HEK293 (cell line): ENCODE measurements around the gene SIL1.

Experiments used
- CTCF ChIA-PET: fragments of 350-600 bp; formaldehyde crosslinking; extraction: SDS; loops from one replicate; lab custom pipeline; 2021; ENCODE audit warnings: antibody characterized with exemption; lab: Yijun Ruan, JAX
- POLR2A ChIA-PET: fragments of 300-600 bp; formaldehyde crosslinking; extraction: SDS; loops from one replicate; lab custom pipeline; 2020; ENCODE audit warnings: antibody characterized with exemption, inconsistent platforms; lab: Yijun Ruan, JAX
- H3K27ac ChIP-seq: fragments of 200-500 bp; sonication (Bioruptor generic); 2 replicates; pipeline ENCODE4 v1.5.1; 2014; ENCODE audit warnings: low read depth, low read length, control low read depth, inconsistent platforms; ENCODE audit errors: extremely low read depth
- H3K36me3 ChIP-seq, 2 experiments: fragments of 200-500 bp in 1 of 2; sonication (Bioruptor generic) in 1 of 2; 1 replicate in 1 of 2; 2 replicates in 1 of 2; pipeline ENCODE4 v1.5.1; 2014 to 2017; ENCODE audit warnings: inconsistent platforms in 2 of 2, low read length in 2 of 2; ENCODE audit not compliant: control insufficient read depth in 2 of 2, insufficient read depth in 1 of 2
- H3K4me1 ChIP-seq: fragments of 200-500 bp; sonication (Bioruptor generic); 2 replicates; pipeline ENCODE4 v1.5.1; 2014; ENCODE audit warnings: mild to moderate bottlenecking, low read length, inconsistent platforms; ENCODE audit not compliant: control insufficient read depth, insufficient read depth
- H3K4me3 ChIP-seq: 2 replicates; pipeline ENCODE4 v1.5.1; 2011; ENCODE audit warnings: low read depth, mild to moderate bottlenecking, control low read depth, low read length, moderate library complexity
- H3K9me3 ChIP-seq: fragments of 200-500 bp; sonication (Bioruptor generic); 2 replicates; pipeline ENCODE4 v1.5.1; 2014; ENCODE audit warnings: low read depth, low read length, inconsistent platforms; ENCODE audit not compliant: control insufficient read depth, insufficient read depth
- MYNN ChIP-seq: fragments of 450-650 bp; formaldehyde crosslinking; IDR thresholded peaks from 2 replicates; pipeline ENCODE4 v1.5.1; 2016; ENCODE audit warnings: missing biosample characterization, missing genetic modification characterization, borderline replicate concordance
- PRDM10 ChIP-seq: fragments of 450-650 bp; formaldehyde crosslinking; IDR thresholded peaks from 2 replicates; pipeline ENCODE4 v1.5.1; 2016; ENCODE audit warnings: missing biosample characterization, missing genetic modification characterization
- PRDM6 ChIP-seq: fragments of 450-650 bp; formaldehyde crosslinking; IDR thresholded peaks from 2 replicates; pipeline ENCODE4 v1.5.1; 2017; ENCODE audit warnings: missing biosample characterization, missing genetic modification characterization
- TRIM28 ChIP-seq: IDR thresholded peaks from 2 replicates; pipeline ENCODE4 v1.6.1; 2011; ENCODE audit warnings: low read length, control low read depth, borderline replicate concordance
- ZBTB11 ChIP-seq: fragments of 450-650 bp; formaldehyde crosslinking; conservative IDR thresholded peaks from 2 replicates; pipeline ENCODE4 v1.5.1; 2016; ENCODE audit warnings: low read depth, missing biosample characterization, missing genetic modification characterization
- ZBTB26 ChIP-seq: fragments of 450-650 bp; formaldehyde crosslinking; optimal IDR thresholded peaks from 2 replicates; pipeline ENCODE3; 2016; ENCODE audit warnings: missing biosample characterization, mild to moderate bottlenecking, missing genetic modification characterization
- ZNF24 ChIP-seq: fragments of 450-650 bp; formaldehyde crosslinking; IDR thresholded peaks from 2 replicates; pipeline ENCODE4 v1.5.1; 2016; ENCODE audit warnings: missing biosample characterization, missing genetic modification characterization
- ZNF274 ChIP-seq, 2 experiments: fragments of 200-500 bp in 1 of 2; fragments of 450-650 bp in 1 of 2; sonication (Bioruptor generic) in 1 of 2; formaldehyde crosslinking in 1 of 2; IDR thresholded peaks; 2 replicates each; pipeline versions ENCODE4 v1.5.1 to v1.6.1; 2014 to 2016; ENCODE audit warnings: borderline replicate concordance in 1 of 2, inconsistent platforms in 1 of 2, low read length in 1 of 2, missing biosample characterization in 1 of 2, missing genetic modification characterization in 1 of 2
- ZNF292 ChIP-seq: fragments of 450-650 bp; formaldehyde crosslinking; IDR thresholded peaks from 2 replicates; pipeline ENCODE4 v1.5.1; 2016; ENCODE audit warnings: low read depth, missing biosample characterization, missing genetic modification characterization, borderline replicate concordance
- ZNF350 ChIP-seq: fragments of 450-650 bp; formaldehyde crosslinking; IDR thresholded peaks from 2 replicates; pipeline ENCODE4 v1.5.0; 2017; ENCODE audit warnings: missing biosample characterization, mild to moderate bottlenecking, missing genetic modification characterization
- ZNF394 ChIP-seq: fragments of 450-650 bp; formaldehyde crosslinking; IDR thresholded peaks from 2 replicates; pipeline ENCODE4 v1.5.1; 2016; ENCODE audit warnings: missing biosample characterization, missing genetic modification characterization, mild to moderate bottlenecking, moderate library complexity, borderline replicate concordance
- ZNF621 ChIP-seq: fragments of 450-650 bp; formaldehyde crosslinking; IDR thresholded peaks from 2 replicates; pipeline ENCODE4 v1.5.1; 2017; ENCODE audit warnings: missing biosample characterization, missing genetic modification characterization
- ZNF692 ChIP-seq: fragments of 450-650 bp; formaldehyde crosslinking; IDR thresholded peaks from 2 replicates; pipeline ENCODE4 v1.5.1; 2016; ENCODE audit warnings: missing biosample characterization, missing genetic modification characterization
- ZSCAN18 ChIP-seq: fragments of 450-650 bp; formaldehyde crosslinking; IDR thresholded peaks from 2 replicates; pipeline ENCODE4 v1.5.1; 2016; ENCODE audit warnings: missing biosample characterization, missing genetic modification characterization

Gene SIL1

GRCh38 chr5:138925090-138925635 lies 273.0 kb downstream of the SIL1 start:
- ChIA-PET CTCF (interaction anchor here (0.6 kb wide), 2 partner anchors 153 to 228 kb away, joined by 3 read pairs; no protein-coding TSS in a partner anchor), POLR2A (no interaction called here)
- Histone ChIP-seq H3K27ac (no peak overlapping the region), H3K4me3 (no peak overlapping the region), H3K9me3 (no peaks in the 10 kb centered on the region), H3K4me1 (no peaks in the 10 kb centered on the region)
- TF ChIP-seq ZNF621: no peak
- TF ChIP-seq TRIM28: no peak
- TF ChIP-seq ZNF692: no peak
- no peak for TF ChIP-seq ZNF350
- no peak for TF ChIP-seq ZNF24 (tag by site-specific recombination)
- TF ChIP-seq ZNF274 (IDR thresholded peaks at IDR 0.05; ENCODE audit: low read length): no peak
- no peak for TF ChIP-seq ZNF274 (tag by site-specific recombination; IDR thresholded peaks at IDR 0.05; ENCODE audit: borderline replicate concordance)
- no peak for TF ChIP-seq PRDM10 (tag by site-specific recombination)
- TF ChIP-seq MYNN (tag by site-specific recombination): no peak
- no peak for TF ChIP-seq ZBTB26 (tag by site-specific recombination)
- TF ChIP-seq PRDM6 (tag by site-specific recombination): no peak
- no peak for TF ChIP-seq ZNF292 (tag by site-specific recombination)
- TF ChIP-seq ZBTB11 (tag by site-specific recombination): no peak
- no peak for TF ChIP-seq ZSCAN18 (tag by site-specific recombination)
- TF ChIP-seq ZNF394 (tag by site-specific recombination): no peak
- TF ChIP-seq, all 188 proteins: peak for 0
- H3K36me3 ChIP-seq: peaks cover 0 to 71% of the 10 kb centered on the region in 2 experiments; a peak in 1 of 3 replicates
